ENCODE results near the gene ARHGDIG. TPM values are rescaled to one million over a fixed set of nuclear protein-coding genes. Genes with fewer than 3 reads are reported as not detected.

ARHGDIG gene
- total and polyA plus RNA-seq, 2 donors (not counting 3 experiments of a cell fraction or from before 2014, with no cell fraction given): 0.93 to 2.2 TPM

DNA sequence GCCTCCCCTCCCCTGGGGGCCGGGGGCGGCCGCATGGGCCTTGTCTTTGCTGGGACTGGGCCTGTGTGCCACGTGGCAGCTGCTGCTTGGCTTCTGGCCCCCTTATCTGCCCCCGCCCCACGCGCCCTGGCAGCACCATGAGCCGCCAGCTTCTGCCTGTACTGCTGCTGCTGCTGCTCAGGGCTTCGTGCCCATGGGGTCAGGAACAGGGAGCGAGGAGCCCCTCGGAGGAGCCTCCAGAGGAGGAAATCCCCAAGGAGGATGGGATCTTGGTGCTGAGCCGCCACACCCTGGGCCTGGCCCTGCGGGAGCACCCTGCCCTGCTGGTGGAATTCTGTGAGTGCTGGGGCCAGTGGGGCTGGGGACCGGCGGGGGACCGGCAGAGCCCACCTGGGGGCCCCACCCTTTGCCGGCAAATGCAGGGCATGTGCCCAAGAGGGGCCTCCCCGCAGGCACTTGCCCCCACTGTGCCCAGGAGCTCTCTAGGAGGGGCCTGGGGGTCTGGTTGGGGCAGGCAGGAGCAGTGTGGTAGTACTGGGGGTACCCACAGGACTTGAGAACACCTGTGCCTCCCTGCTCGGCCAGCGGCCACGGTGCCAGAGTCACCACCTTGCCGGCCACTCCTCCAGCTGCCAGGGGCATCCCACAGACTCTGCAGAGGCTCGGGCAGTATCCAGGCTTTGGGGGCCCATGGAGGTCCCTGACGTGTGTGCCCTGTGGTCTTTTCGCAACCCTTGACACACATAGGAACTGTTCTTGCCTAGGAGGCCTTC is 2.8 kb downstream of the ARHGDIG start, which contains the start of gene PDIA2:
TSS of gene PDIA2 (plus strand) at position 132 of the 773 bp plus-strand sequence. CDS start at position 138, 6 bp downstream.
- DNase-seq (ENCODE audit: low read depth, low spot score) (no peak), FAIRE-seq (no peak)
- H2AFZ ChIP-seq (ENCODE audit: low read depth, low read length): no peak within 1 kb of the TSS
- H3K4me3 ChIP-seq (replicated peaks in 1 of 3; ENCODE audit: insufficient read depth in 1 of 3, low read depth in 1 of 3, low read length in 3 of 3): no peak within 1 kb of the TSS
- POLR2A ChIA-PET: no interaction called here
- peaks cover 0 to 6% of the 10 kb centered on the region in 2 experiments for H3K36me3 ChIP-seq (ENCODE audit: control insufficient read depth in 2 of 2, extremely low read depth in 1 of 2, insufficient read depth in 2 of 2, low read length in 2 of 2)
- H3K9me1 ChIP-seq (replicated peaks; ENCODE audit: control insufficient read depth, extremely low read depth, insufficient read depth, low read length): no peaks in the 10 kb centered on the region
- CTCF ChIA-PET: no interaction called here
- H3K9ac ChIP-seq (replicated peaks; ENCODE audit: extremely low read depth, insufficient read depth, low read length): no peak within 1 kb of the TSS
- H3K4me2 ChIP-seq (ENCODE audit: insufficient read depth, low read length): no peak within 1 kb of the TSS
- H3K27me3 ChIP-seq (ENCODE audit: control insufficient read depth in 2 of 2, insufficient read depth in 2 of 2, low read length in 2 of 2): peaks cover 4% of the 10 kb centered on the region in 2 experiments
- TF ChIP-seq POLR2A (IDR thresholded peaks at IDR 0.05; ENCODE audit: low read depth, low read length) (no peak), JUN (IDR thresholded peaks at IDR 0.05; ENCODE audit: borderline replicate concordance, insufficient read depth, insufficient read length, low read depth) (no peak)
- intact Hi-C loops (cut with micrococcal nuclease): no loop called here
- no TSS peak for BruUV-seq (replicated peaks)
- H3K9me3 ChIP-seq (replicated peaks; ENCODE audit: control insufficient read depth, insufficient read depth, low read length): no peaks in the 10 kb centered on the region
- dilution Hi-C loops (cut with MboI; ENCODE audit: extremely low pct_ligation_motif_present, low sequenced_read_pairs): no loop called here
- no peak within 1 kb of the TSS for H3K27ac ChIP-seq (ENCODE audit: insufficient read depth, low read depth, low read length)
- no peaks in the 10 kb centered on the region for H4K20me1 ChIP-seq (replicated peaks; ENCODE audit: control insufficient read depth, extremely low read depth, insufficient read depth, low read length)
- H3K4me1 ChIP-seq (ENCODE audit: control insufficient read depth, extremely low read depth, insufficient read depth, low read length): no peaks in the 10 kb centered on the region
- H3K79me2 ChIP-seq (ENCODE audit: control insufficient read depth, insufficient read depth, low read length): no peaks in the 10 kb centered on the region

DNA sequence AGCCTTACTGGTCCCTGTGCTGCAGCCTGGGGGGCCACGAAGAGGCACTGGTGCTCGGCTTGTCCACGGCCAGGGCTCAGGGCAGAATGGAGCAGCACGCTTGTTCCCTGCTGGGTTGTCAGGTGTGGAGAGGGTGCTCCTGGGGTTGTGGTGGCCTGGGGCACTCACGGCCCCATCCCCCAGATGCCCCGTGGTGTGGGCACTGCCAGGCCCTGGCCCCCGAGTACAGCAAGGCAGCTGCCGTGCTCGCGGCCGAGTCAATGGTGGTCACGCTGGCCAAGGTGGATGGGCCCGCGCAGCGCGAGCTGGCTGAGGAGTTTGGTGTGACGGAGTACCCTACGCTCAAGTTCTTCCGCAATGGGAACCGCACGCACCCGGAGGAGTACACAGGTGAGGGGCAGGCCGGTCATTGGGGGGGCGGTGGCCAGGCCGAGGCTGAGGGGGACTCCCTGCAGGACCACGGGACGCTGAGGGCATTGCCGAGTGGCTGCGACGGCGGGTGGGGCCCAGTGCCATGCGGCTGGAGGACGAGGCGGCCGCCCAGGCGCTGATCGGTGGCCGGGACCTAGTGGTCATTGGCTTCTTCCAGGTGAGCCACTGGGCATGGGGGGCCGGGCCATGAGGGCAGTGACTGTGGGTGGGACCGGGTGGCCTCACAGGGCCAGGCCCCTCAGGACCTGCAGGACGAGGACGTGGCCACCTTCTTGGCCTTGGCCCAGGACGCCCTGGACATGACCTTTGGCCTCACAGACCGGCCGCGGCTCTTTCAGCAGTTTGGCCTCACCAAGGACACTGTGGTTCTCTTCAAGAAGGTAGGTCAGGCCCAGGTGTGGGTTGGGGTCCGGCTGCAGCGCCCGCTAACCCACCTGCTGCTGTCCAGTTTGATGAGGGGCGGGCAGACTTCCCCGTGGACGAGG is 4.1 kb downstream of the ARHGDIG start:
- H3K9ac ChIP-seq (replicated peaks; ENCODE audit: extremely low read depth, insufficient read depth, low read length): no peak overlapping the region
- no peaks in the 10 kb centered on the region for H3K79me2 ChIP-seq (ENCODE audit: control insufficient read depth, insufficient read depth, low read length)
- H4K20me1 ChIP-seq (replicated peaks; ENCODE audit: control insufficient read depth, extremely low read depth, insufficient read depth, low read length): no peaks in the 10 kb centered on the region
- FAIRE-seq (no peak), DNase-seq (ENCODE audit: low read depth, low spot score) (no peak)
- no TSS peak for BruUV-seq (replicated peaks)
- no peak overlapping the region for H3K27ac ChIP-seq (ENCODE audit: insufficient read depth, low read depth, low read length)
- TF ChIP-seq JUN (IDR thresholded peaks at IDR 0.05; ENCODE audit: borderline replicate concordance, insufficient read depth, insufficient read length, low read depth) (no peak), MYC (IDR thresholded peaks at IDR 0.05; ENCODE audit: low read depth, low read length) (no peak), GATA2 (IDR thresholded peaks at IDR 0.05; ENCODE audit: insufficient read depth, insufficient read length, low read depth, low read length) (no peak), EZH2 (IDR thresholded peaks at IDR 0.05; ENCODE audit: borderline replicate concordance, low read depth, low read length, severe bottlenecking) (no peak), FOS (IDR thresholded peaks at IDR 0.05; ENCODE audit: borderline replicate concordance, insufficient read depth, low read length) (no peak), POLR2AphosphoS5 (IDR thresholded peaks at IDR 0.05; ENCODE audit: insufficient read depth, low read depth, low read length) (no peak), CTCF (IDR thresholded peaks at IDR 0.05; ENCODE audit: extremely low read depth in 1 of 2, insufficient read depth in 1 of 2, low read depth in 1 of 2, low read length in 2 of 2) (no peak), POLR2A (IDR thresholded peaks at IDR 0.05; ENCODE audit: low read depth, low read length) (no peak)
- TF ChIP-seq, protein P1, sequence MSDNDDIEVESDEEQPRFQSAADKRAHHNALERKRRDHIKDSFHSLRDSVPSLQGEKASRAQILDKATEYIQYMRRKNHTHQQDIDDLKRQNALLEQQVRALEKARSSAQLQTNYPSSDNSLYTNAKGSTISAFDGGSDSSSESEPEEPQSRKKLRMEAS (IDR thresholded peaks at IDR 0.05; ENCODE audit: insufficient read depth, insufficient read length): no peak
- intact Hi-C loops (cut with micrococcal nuclease) (no loop called here), dilution Hi-C loops (cut with MboI; ENCODE audit: extremely low pct_ligation_motif_present, low sequenced_read_pairs) (no loop called here)
- H2AFZ ChIP-seq (ENCODE audit: low read depth, low read length): no peak overlapping the region
- ChIA-PET POLR2A (no interaction called here), CTCF (no interaction called here)
- H3K4me3 ChIP-seq (replicated peaks in 1 of 3; ENCODE audit: insufficient read depth in 1 of 3, low read depth in 1 of 3, low read length in 3 of 3): no peak overlapping the region
- H3K4me2 ChIP-seq (ENCODE audit: insufficient read depth, low read length): no peak overlapping the region
- H3K4me1 ChIP-seq (ENCODE audit: control insufficient read depth, extremely low read depth, insufficient read depth, low read length): no peaks in the 10 kb centered on the region
- H3K36me3 ChIP-seq (ENCODE audit: control insufficient read depth in 2 of 2, extremely low read depth in 1 of 2, insufficient read depth in 2 of 2, low read length in 2 of 2): peaks cover 0 to 12% of the 10 kb centered on the region in 2 experiments
- H3K9me3 ChIP-seq (replicated peaks; ENCODE audit: control insufficient read depth, insufficient read depth, low read length): no peaks in the 10 kb centered on the region
- H3K9me1 ChIP-seq (replicated peaks; ENCODE audit: control insufficient read depth, extremely low read depth, insufficient read depth, low read length): no peaks in the 10 kb centered on the region
- H3K27me3 ChIP-seq (ENCODE audit: control insufficient read depth in 2 of 2, insufficient read depth in 2 of 2, low read length in 2 of 2): peaks cover 4% of the 10 kb centered on the region in 2 experiments

Measured in endothelial cell of umbilical vein (primary cell).